GM18873 (cell line): ENCODE measurements around the gene GTF2I.
"Not testable (repeated sequence)": the region's sequence is repeated elsewhere in the genome, so short reads cannot be mapped to it uniquely, and the experiment has no call there.

ENCODE experiments used
- ATAC-seq: cut with Tn5 transposase; IDR thresholded peaks from one replicate; pipeline ENCODE4 v1.9.1; 2021; ENCODE audit warnings: mild to moderate bottlenecking, moderate library complexity, moderate number of reproducible peaks; ENCODE audit not compliant: unreplicated experiment, low FRiP score

GTF2I gene

GRCh38 chr7:74657692-74658177, at the start of gene GTF2I:
Gene GTF2I (plus strand): TSS chr7:74657718. CDS start chr7:74689129, 31,411 bp downstream.
- ATAC-seq: peak; percentile 6

DNA sequence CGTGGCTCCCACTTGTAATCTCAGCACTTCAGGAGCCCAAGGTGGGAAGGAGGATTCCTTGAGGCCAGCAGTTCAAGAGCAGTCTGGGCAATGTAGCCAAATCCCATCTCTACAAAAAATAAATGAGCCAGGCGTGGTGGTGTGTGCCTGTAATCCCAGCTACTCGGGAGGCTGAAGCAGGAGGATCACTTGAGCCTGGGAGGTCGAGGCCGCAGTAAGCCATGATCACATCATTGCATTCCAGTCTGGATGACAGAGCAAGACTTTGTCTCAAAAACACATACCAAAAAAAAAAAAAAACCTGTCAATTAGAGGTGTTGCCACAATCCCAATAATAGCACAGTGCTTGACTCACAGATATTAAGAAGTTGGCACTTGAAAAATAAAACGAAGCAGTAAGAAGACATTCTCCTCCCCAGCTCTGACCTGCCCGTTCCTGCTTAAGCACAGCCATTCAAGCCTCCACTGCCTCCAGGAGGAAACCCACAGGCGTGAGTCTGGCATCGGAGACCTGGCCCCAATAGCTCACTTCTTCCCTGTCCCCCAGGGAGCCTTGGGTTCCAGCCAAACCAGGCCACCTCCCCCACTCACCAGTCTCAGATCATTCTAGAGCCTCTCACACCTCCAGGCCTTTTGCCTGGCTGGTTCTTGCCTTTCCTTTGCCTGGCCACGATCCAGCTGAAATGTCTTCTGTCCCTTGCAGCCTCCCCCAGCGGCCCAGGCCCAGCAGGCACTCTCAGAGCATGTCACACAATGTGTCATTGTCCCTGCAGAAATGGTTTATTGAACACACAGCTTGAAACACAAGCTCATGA, 45.3 kb upstream of the GTF2I start:
- no peak for ATAC-seq

- no peak for ATAC-seq
These were observed 41.4 kb upstream of the GTF2I start for GRCh38 chr7:74615933-74616780.

DNA sequence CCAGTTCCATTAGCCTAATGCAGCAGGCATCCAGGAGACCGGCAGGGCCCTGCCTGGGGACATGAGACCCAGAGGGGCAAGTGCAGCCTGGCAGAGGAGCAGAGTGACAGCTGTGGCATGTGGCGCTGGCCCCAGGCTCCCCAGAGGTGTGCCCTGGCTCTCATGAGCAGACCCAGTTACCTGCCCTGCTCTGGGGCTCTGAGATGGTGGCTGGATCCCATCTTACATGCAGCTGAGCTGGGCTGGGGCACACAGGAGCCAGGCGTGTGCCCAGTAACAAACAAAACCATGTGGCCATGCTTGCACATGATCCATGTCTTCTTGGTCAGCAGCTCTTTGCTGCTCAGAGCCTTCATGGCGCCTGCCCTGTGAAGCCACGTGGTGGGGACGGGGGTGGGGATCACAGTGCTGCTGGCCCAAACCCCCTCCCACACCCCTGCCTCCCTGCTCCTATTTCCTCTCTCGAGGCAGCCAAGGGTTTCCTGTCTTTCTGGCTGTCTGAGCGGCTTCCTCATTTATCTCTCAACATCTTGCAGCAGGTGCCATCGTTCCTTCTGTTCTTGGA, 40.3 kb upstream of the GTF2I start:
- ATAC-seq: no peak

GRCh38 chr7:74619235-74619860, 38.2 kb upstream of the GTF2I start:
- ATAC-seq: no peak

DNA sequence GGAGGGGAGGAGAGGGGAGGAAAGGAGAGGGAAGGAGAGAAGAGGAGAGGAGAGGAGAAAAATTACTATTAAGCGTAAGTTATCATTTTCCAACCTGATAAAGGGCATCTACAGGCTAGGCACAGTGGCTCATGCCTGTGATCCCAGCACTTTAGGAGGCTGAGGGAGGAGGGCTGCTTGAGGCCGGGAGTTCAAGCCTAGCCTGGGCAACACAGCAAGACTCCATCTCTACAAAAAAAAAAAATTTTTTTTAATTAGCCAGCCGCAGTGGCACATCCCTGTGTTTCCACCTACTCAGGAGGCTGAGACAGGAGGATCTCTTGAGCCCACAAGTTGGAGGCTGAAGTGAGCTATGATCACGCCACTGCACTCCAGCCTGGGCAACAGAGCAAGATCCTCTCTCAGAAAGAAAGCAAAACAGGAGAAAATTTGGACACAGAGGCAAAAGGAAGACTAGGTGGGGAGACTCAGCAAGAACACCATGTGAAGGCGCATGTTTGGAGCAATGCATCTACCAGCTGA, 35.2 kb upstream of the GTF2I start:
- ATAC-seq: no peak

GRCh38 chr7:74623135-74623534, 34.4 kb upstream of the GTF2I start:
- no peak for ATAC-seq

- no peak for ATAC-seq
These were observed 32.1 kb upstream of the GTF2I start for GRCh38 chr7:74625446-74625845.

DNA sequence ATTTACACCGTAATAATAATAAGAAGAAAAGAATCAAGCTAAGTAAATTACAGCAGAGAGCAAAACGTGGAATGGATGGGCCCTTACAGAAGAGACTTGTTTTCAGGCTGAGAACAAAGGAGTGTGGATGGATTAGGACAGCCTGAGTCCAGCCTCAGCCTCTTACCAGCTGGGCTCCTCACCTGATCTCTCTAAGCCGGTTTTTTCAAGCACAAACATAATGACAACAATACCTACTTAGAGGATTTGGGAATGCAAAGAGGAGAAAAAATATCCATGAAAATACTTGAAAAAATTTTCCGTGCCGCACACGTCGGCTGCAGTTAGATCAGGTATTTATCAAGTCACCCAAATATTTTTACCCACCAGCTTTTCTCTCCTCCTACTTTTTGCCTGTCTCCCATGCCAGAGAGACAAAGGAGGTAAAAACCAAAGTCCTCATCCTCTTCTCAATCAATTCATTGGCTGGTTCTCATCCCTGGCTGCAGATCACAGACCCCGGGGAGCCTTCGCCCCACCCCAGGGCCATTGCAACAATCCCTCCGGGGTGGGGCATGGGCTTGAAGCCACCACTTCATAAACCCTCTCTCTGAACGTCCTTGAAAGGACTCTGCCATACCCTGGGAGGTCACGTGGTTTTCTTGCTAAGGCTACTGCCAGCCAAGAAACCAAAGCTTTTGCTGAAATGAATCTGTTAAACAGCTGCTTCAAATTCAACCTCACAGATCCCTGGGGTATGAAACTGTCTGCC, 29.7 kb upstream of the GTF2I start:
- ATAC-seq: no peak

DNA sequence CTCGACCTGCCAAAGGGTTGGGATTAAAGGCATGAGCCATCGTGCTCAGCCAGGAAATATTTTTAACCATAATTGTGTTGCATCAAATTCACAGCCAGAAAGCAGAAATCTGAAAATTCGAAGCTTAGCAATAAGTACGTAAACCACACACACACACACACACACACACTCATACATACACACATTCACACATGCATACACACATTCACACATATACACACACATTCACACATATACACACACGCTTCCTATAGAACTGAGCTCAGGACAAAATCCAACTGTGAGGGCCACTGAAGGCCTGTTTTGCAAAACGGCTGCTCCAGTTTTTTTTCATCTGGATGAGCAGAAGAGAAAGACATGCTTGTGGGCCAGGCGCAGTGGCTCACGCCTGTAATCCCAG, 25.0 kb upstream of the GTF2I start:
- ATAC-seq: no peak

DNA sequence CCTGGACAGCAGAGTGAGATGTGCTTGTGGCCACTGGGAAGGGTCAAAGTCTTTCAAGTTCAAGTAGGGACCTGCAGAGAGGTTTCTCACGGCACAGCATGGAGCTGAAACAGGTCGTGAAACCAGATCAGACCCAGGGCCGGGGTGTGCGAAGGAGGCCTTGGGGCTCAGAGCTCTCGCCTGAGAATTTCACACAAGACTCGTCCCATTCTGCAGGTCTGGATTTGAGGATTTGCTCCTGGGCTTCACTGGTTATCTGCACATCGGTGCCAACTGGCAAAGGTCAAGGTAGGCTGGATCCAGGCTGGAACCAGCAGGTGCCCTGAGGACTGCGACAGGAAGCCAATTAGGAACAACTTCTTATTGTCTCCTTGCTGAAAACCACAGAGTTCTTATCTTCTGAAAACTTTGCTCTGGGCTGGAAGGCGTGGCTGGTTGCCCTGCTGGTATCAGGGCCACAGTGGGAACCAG, 24.0 kb upstream of the GTF2I start:
- ATAC-seq: no peak

GRCh38 chr7:74637745-74638144, 19.8 kb upstream of the GTF2I start:
- no peak for ATAC-seq

DNA sequence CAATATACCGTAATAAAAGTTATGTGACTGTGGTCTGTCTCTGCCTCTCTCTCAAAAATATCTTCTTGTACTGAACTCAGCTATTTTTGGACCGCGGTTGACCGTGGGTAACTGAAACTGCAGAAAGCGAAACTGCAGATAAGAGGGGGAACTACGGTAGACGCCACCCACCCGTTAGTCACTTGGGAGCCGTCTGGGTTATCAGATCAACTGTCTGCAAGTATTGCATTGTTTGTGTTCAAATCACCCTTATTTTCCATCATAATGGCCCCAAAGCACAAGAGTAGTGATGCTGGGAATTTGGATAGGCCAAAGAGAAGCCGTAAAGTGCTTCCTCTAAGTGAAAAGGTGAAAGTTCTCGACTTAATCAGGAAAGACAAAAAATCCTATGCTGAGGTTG, 7.5 kb upstream of the GTF2I start:
- ATAC-seq: peak; percentile 53

GRCh38 chr7:74650493-74651132, 6.9 kb upstream of the GTF2I start:
- not testable (repeated sequence) for ATAC-seq

GRCh38 chr7:74651133-74651504, 6.4 kb upstream of the GTF2I start:
- ATAC-seq: not testable (repeated sequence)

DNA sequence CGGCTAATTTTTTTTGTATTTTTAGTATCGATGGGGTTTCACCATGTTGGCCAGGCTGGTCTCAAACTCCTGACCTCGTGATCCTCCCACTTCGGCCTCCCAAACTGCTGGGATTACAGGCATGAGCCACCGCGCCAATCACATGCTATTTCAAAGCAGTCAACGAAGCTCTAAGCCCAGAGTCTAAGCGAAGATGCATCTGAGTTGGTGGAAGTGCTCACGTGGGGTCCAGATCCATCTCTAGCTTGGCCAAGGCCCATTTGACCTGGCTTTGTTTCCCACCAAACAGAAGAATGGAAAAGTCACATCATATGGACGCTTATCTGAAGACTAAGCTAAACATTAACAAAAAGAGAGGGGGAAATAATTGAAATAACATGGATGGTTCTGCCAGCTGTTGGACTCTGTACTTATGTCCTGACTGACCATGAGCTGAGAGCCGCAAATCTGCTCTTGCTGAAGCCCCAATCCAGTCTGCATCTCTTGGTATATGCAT, 3.8 kb upstream of the GTF2I start:
- no peak for ATAC-seq

DNA sequence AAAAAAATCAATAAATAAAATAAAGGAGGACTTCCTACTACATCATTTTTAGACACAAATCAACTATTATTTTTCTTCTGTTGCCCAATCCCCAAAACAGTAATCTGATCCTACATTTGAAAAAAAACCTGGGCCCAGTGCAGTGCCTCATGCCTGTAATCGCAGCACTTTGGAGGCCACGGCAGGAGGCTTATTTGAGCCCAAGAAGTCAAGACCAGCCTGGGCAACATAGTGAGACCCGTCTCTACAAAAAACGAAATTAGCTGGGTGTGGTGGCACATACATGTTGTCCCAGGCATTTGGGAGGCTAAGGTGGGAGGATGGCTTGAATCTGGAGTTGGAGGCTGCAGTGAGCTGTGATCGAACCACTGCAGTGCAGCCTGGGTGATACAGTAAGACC, 2.7 kb upstream of the GTF2I start:
- no peak for ATAC-seq

GRCh38 chr7:74655324-74655723, 2.2 kb upstream of the GTF2I start:
- ATAC-seq: no peak
